Tibial nerve (tissue), 4 donors: ENCODE results near the gene HPS1. TPM values are rescaled to one million over a fixed set of nuclear protein-coding genes. Genes with fewer than 3 reads are reported as not detected.

ENCODE experiments used
- DNase-seq, 2 donors: peaks; one replicate each; pipeline ENCODE4 v3.0.0-alpha.2; 2019; ENCODE audit warnings: low spot score in 2 of 2
- H3K27ac ChIP-seq, 4 donors: fragments of 200-600 bp; sonication (generic) in 3 of 4; one replicate each; pipeline ENCODE4 v1.5.1; 2017 to 2019; ENCODE audit warnings: mild to moderate bottlenecking in 1 of 4
- H3K27me3 ChIP-seq, 2 donors: fragments of 200-600 bp; sonication (generic) in 1 of 2; one replicate each; pipeline versions ENCODE4 v1.5.1 to v1.6.0; 2017 to 2019
- H3K36me3 ChIP-seq, 3 donors: fragments of 200-600 bp; sonication (generic); one replicate each; pipeline ENCODE4 v1.5.1; 2018 to 2019
- H3K4me1 ChIP-seq, 4 donors: fragments of 200-600 bp; sonication (generic) in 3 of 4; one replicate each; pipeline ENCODE4 v1.5.1; 2017 to 2019
- H3K4me3 ChIP-seq, 4 donors: fragments of 200-600 bp; sonication (generic) in 3 of 4; one replicate each; pipeline ENCODE4 v1.5.1; 2017 to 2019; ENCODE audit warnings: mild to moderate bottlenecking in 1 of 4, moderate library complexity in 1 of 4
- H3K9me3 ChIP-seq, 4 donors: fragments of 200-600 bp; sonication (generic) in 3 of 4; one replicate each; pipeline ENCODE4 v1.5.1; 2017 to 2019
- CTCF ChIP-seq, 5 experiments: fragments of 200-600 bp in 3 of 5; fragments of 450-650 bp in 2 of 5; sonication (generic) in 3 of 5; IDR thresholded peaks; one replicate each; pipeline ENCODE4 v1.5.1; 2016 to 2019; ENCODE audit warnings: antibody characterized with exemption in 5 of 5, mild to moderate bottlenecking in 3 of 5, moderate library complexity in 2 of 5
- EP300 ChIP-seq, 2 donors: sonication (generic); formaldehyde crosslinking; IDR thresholded peaks; one replicate each; pipeline ENCODE4 v1.6.1; 2017; ENCODE audit warnings: antibody characterized with exemption in 2 of 2, mild to moderate bottlenecking in 1 of 2
- POLR2A ChIP-seq, 2 donors: fragments of 450-650 bp; IDR thresholded peaks; one replicate each; pipeline ENCODE4 v1.6.1; 2017; ENCODE audit warnings: antibody characterized with exemption in 2 of 2, mild to moderate bottlenecking in 2 of 2, moderate library complexity in 2 of 2
- WGBS, 2 donors: methylation state at CpG; one replicate each; pipeline ENCODE4 v1.1.5; 2018; 5-methylcytosine and 5-hydroxymethylcytosine counted together
- total RNA-seq, 4 donors: library from RNA; depleted of rRNA; stranded (reverse); fragments of >200 nt; gene quantifications; one replicate each; pipeline ENCODE4 v1.1.0, GENCODE V29; 2016

HPS1 gene
- total RNA-seq, 4 donors from 2014 or later = 38.7 to 101 (median 62.5) TPM

GRCh38 chr10:98433881-98434732 is 12.6 kb downstream of the HPS1 start:
- no peak overlapping the region for H3K4me3 ChIP-seq
- WGBS, 2 donors = 96 to 98% methylated on average over 17 to 21 of the region's 21 CpGs
- no peak for TF ChIP-seq POLR2A (IDR thresholded peaks at IDR 0.05)
- no peak for TF ChIP-seq CTCF (IDR thresholded peaks at IDR 0.05)
- no peak for TF ChIP-seq EP300 (IDR thresholded peaks at IDR 0.05)
- H3K4me1 ChIP-seq = no peaks in the 10 kb centered on the region
- no peak for DNase-seq
- H3K27me3 ChIP-seq = no peaks in the 10 kb centered on the region
- peaks cover 5 to 98% (median 55%) of the 10 kb centered on the region in 3 donors for H3K36me3 ChIP-seq
- H3K27ac ChIP-seq = no peak overlapping the region
- H3K9me3 ChIP-seq = peaks cover 0 to 10% (median 1%) of the 10 kb centered on the region in 4 donors

- Histone ChIP-seq H3K4me1 (no peaks in the 10 kb centered on the region), H3K4me3 (no peak overlapping the region), H3K9me3 (peaks cover 0 to 10% (median 1%) of the 10 kb centered on the region in 4 donors), H3K36me3 (peaks cover 5 to 98% (median 55%) of the 10 kb centered on the region in 3 donors), H3K27me3 (no peaks in the 10 kb centered on the region), H3K27ac (no peak overlapping the region)
- no peak for DNase-seq
- WGBS, 2 donors = 97 to 100% methylated on average over 1 of the region's 1 CpG
- no peak for TF ChIP-seq EP300 (IDR thresholded peaks at IDR 0.05)
- TF ChIP-seq POLR2A (IDR thresholded peaks at IDR 0.05) = no peak
- TF ChIP-seq CTCF (IDR thresholded peaks at IDR 0.05) = no peak
Observed at GRCh38 chr10:98433371-98433770, 13.4 kb downstream of the HPS1 start.

- Histone ChIP-seq H3K36me3 (peaks cover 5 to 98% (median 55%) of the 10 kb centered on the region in 3 donors), H3K27me3 (no peaks in the 10 kb centered on the region), H3K4me3 (no peak overlapping the region), H3K27ac (no peak overlapping the region), H3K4me1 (no peaks in the 10 kb centered on the region), H3K9me3 (peaks cover 0 to 10% (median 1%) of the 10 kb centered on the region in 4 donors)
- WGBS, 2 donors = 90 to 100% methylated on average over 1 of the region's 1 CpG
- no peak for DNase-seq
- TF ChIP-seq EP300 (IDR thresholded peaks at IDR 0.05) (no peak), CTCF (IDR thresholded peaks at IDR 0.05) (no peak), POLR2A (IDR thresholded peaks at IDR 0.05) (no peak)
Observed at GRCh38 chr10:98432330-98432729, 14.4 kb downstream of the HPS1 start.

GRCh38 chr10:98431016-98431415 is 15.7 kb downstream of the HPS1 start:
- no peak overlapping the region for H3K4me3 ChIP-seq
- no peak overlapping the region for H3K27ac ChIP-seq
- DNase-seq = no peak
- TF ChIP-seq CTCF (IDR thresholded peaks at IDR 0.05) (no peak), EP300 (IDR thresholded peaks at IDR 0.05) (no peak), POLR2A (IDR thresholded peaks at IDR 0.05) (no peak)
- H3K9me3 ChIP-seq = peaks cover 0 to 10% (median 1%) of the 10 kb centered on the region in 4 donors
- H3K36me3 ChIP-seq = peaks cover 5 to 98% (median 55%) of the 10 kb centered on the region in 3 donors
- no peaks in the 10 kb centered on the region for H3K27me3 ChIP-seq
- 77% methylated on average over 5 of the region's 8 CpGs; no CpG with 5 or more reads in 1 of the 2 donors for WGBS, 2 donors
- H3K4me1 ChIP-seq = no peaks in the 10 kb centered on the region

GRCh38 chr10:98430427-98430826 is 16.3 kb downstream of the HPS1 start:
- peaks cover 5 to 98% (median 52%) of the 10 kb centered on the region in 3 donors for H3K36me3 ChIP-seq
- DNase-seq = no peak

More at GRCh38 chr10:98430427-98430826, 16.3 kb downstream of the HPS1 start:
- Histone ChIP-seq H3K27me3 (no peaks in the 10 kb centered on the region), H3K4me3 (no peak overlapping the region), H3K9me3 (peaks cover 0 to 10% (median 1%) of the 10 kb centered on the region in 4 donors), H3K4me1 (no peaks in the 10 kb centered on the region), H3K27ac (no peak overlapping the region)
- TF ChIP-seq POLR2A (IDR thresholded peaks at IDR 0.05) (no peak), EP300 (IDR thresholded peaks at IDR 0.05) (no peak), CTCF (IDR thresholded peaks at IDR 0.05) (no peak)
- WGBS, 2 donors = 92 to 96% methylated on average over 8 of the region's 8 CpGs
